ENCODE data around the gene DPH7. TPM values are rescaled to one million over a fixed set of nuclear protein-coding genes. Genes with fewer than 3 reads are reported as not detected.
A peak's percentile ranks its signal among the peaks of the same experiment; 100 is the strongest.

Gene DPH7
- total RNA-seq, 1 donor from 2014 or later: 13.0 TPM

GRCh38 chr9:137615387-137615871 is 36.7 kb upstream of the DPH7 start:
- H3K27ac ChIP-seq (ENCODE audit: low read depth, low read length): no peak overlapping the region
- H3K9ac ChIP-seq (ENCODE audit: low read depth in 1 of 3, low read length in 3 of 3): peak overlapping the region in 1 of 3 donors; percentile 4
- H3K9me3 ChIP-seq (ENCODE audit: control insufficient read depth in 3 of 3, low read length in 3 of 3): no peaks in the 10 kb centered on the region
- H3K27me3 ChIP-seq (ENCODE audit: control insufficient read depth in 3 of 3, insufficient read depth in 3 of 3, low read length in 3 of 3): no peaks in the 10 kb centered on the region
- H3K4me1 ChIP-seq (ENCODE audit: control insufficient read depth in 3 of 3, insufficient read depth in 3 of 3, low read length in 3 of 3): peaks cover 26 to 48% (median 38%) of the 10 kb centered on the region in 3 donors
- peaks cover 18 to 29% (median 22%) of the 10 kb centered on the region in 3 donors for H3K36me3 ChIP-seq (ENCODE audit: control insufficient read depth in 3 of 3, insufficient read depth in 3 of 3, low read length in 3 of 3)
- no peak overlapping the region for H3K4me3 ChIP-seq (ENCODE audit: low read length in 3 of 3)

- Histone ChIP-seq H3K9ac (ENCODE audit: low read depth in 1 of 3, low read length in 3 of 3) (no peak overlapping the region), H3K4me1 (ENCODE audit: control insufficient read depth in 3 of 3, insufficient read depth in 3 of 3, low read length in 3 of 3) (peaks cover 20 to 46% (median 32%) of the 10 kb centered on the region in 3 donors), H3K27ac (ENCODE audit: low read depth, low read length) (no peak overlapping the region), H3K36me3 (ENCODE audit: control insufficient read depth in 3 of 3, insufficient read depth in 3 of 3, low read length in 3 of 3) (peaks cover 18 to 29% (median 22%) of the 10 kb centered on the region in 3 donors), H3K27me3 (ENCODE audit: control insufficient read depth in 3 of 3, insufficient read depth in 3 of 3, low read length in 3 of 3) (no peaks in the 10 kb centered on the region), H3K4me3 (ENCODE audit: low read length in 3 of 3) (no peak overlapping the region), H3K9me3 (ENCODE audit: control insufficient read depth in 3 of 3, low read length in 3 of 3) (no peaks in the 10 kb centered on the region)
These were observed 36.1 kb upstream of the DPH7 start for GRCh38 chr9:137614631-137615386.

- H3K4me1 ChIP-seq (ENCODE audit: control insufficient read depth in 3 of 3, insufficient read depth in 3 of 3, low read length in 3 of 3): peaks cover 15 to 40% (median 30%) of the 10 kb centered on the region in 3 donors
- H3K36me3 ChIP-seq (ENCODE audit: control insufficient read depth in 3 of 3, insufficient read depth in 3 of 3, low read length in 3 of 3): peaks cover 18 to 29% (median 22%) of the 10 kb centered on the region in 3 donors
- H3K27me3 ChIP-seq (ENCODE audit: control insufficient read depth in 3 of 3, insufficient read depth in 3 of 3, low read length in 3 of 3): no peaks in the 10 kb centered on the region
These were observed 35.2 kb upstream of the DPH7 start for GRCh38 chr9:137613738-137614523.

GRCh38 chr9:137613259-137613658 is 34.5 kb upstream of the DPH7 start:
- peaks cover 22 to 29% (median 22%) of the 10 kb centered on the region in 3 donors for H3K36me3 ChIP-seq (ENCODE audit: control insufficient read depth in 3 of 3, insufficient read depth in 3 of 3, low read length in 3 of 3)
- H3K4me3 ChIP-seq (ENCODE audit: low read length in 3 of 3): no peak overlapping the region
- no peak overlapping the region for H3K9ac ChIP-seq (ENCODE audit: low read depth in 1 of 3, low read length in 3 of 3)
- H3K27ac ChIP-seq (ENCODE audit: low read depth, low read length): no peak overlapping the region
- no peaks in the 10 kb centered on the region for H3K9me3 ChIP-seq (ENCODE audit: control insufficient read depth in 3 of 3, low read length in 3 of 3)
- no peaks in the 10 kb centered on the region for H3K27me3 ChIP-seq (ENCODE audit: control insufficient read depth in 3 of 3, insufficient read depth in 3 of 3, low read length in 3 of 3)
- peaks cover 15 to 43% (median 28%) of the 10 kb centered on the region in 3 donors for H3K4me1 ChIP-seq (ENCODE audit: control insufficient read depth in 3 of 3, insufficient read depth in 3 of 3, low read length in 3 of 3)

More at GRCh38 chr9:137613738-137614523, 35.2 kb upstream of the DPH7 start:
- Histone ChIP-seq H3K27ac (ENCODE audit: low read depth, low read length) (no peak overlapping the region), H3K9ac (ENCODE audit: low read depth in 1 of 3, low read length in 3 of 3) (no peak overlapping the region), H3K4me3 (ENCODE audit: low read length in 3 of 3) (no peak overlapping the region), H3K9me3 (ENCODE audit: control insufficient read depth in 3 of 3, low read length in 3 of 3) (no peaks in the 10 kb centered on the region)

GRCh38 chr9:137612741-137613142 is 34.0 kb upstream of the DPH7 start:
- peaks cover 22 to 29% (median 22%) of the 10 kb centered on the region in 3 donors for H3K36me3 ChIP-seq (ENCODE audit: control insufficient read depth in 3 of 3, insufficient read depth in 3 of 3, low read length in 3 of 3)

GRCh38 chr9:137611623-137612609 is 33.2 kb upstream of the DPH7 start:
- Histone ChIP-seq H3K36me3 (ENCODE audit: control insufficient read depth in 3 of 3, insufficient read depth in 3 of 3, low read length in 3 of 3) (peaks cover 22 to 29% (median 22%) of the 10 kb centered on the region in 3 donors), H3K9ac (ENCODE audit: low read depth in 1 of 3, low read length in 3 of 3) (peak overlapping the region in 2 of 3 donors; percentile 40 to 57), H3K27me3 (ENCODE audit: control insufficient read depth in 3 of 3, insufficient read depth in 3 of 3, low read length in 3 of 3) (no peaks in the 10 kb centered on the region), H3K4me3 (ENCODE audit: low read length in 3 of 3) (no peak overlapping the region), H3K4me1 (ENCODE audit: control insufficient read depth in 3 of 3, insufficient read depth in 3 of 3, low read length in 3 of 3) (peaks cover 12 to 39% (median 24%) of the 10 kb centered on the region in 3 donors), H3K27ac (ENCODE audit: low read depth, low read length) (no peak overlapping the region), H3K9me3 (ENCODE audit: control insufficient read depth in 3 of 3, low read length in 3 of 3) (no peaks in the 10 kb centered on the region)

More at GRCh38 chr9:137612741-137613142, 34.0 kb upstream of the DPH7 start:
- no peaks in the 10 kb centered on the region for H3K27me3 ChIP-seq (ENCODE audit: control insufficient read depth in 3 of 3, insufficient read depth in 3 of 3, low read length in 3 of 3)
- no peaks in the 10 kb centered on the region for H3K9me3 ChIP-seq (ENCODE audit: control insufficient read depth in 3 of 3, low read length in 3 of 3)
- no peak overlapping the region for H3K9ac ChIP-seq (ENCODE audit: low read depth in 1 of 3, low read length in 3 of 3)
- H3K4me1 ChIP-seq (ENCODE audit: control insufficient read depth in 3 of 3, insufficient read depth in 3 of 3, low read length in 3 of 3): peaks cover 11 to 39% (median 23%) of the 10 kb centered on the region in 3 donors
- H3K4me3 ChIP-seq (ENCODE audit: low read length in 3 of 3): no peak overlapping the region
- H3K27ac ChIP-seq (ENCODE audit: low read depth, low read length): no peak overlapping the region

GRCh38 chr9:137610944-137611343 is 32.2 kb upstream of the DPH7 start:
- Histone ChIP-seq H3K27me3 (ENCODE audit: control insufficient read depth in 3 of 3, insufficient read depth in 3 of 3, low read length in 3 of 3) (no peaks in the 10 kb centered on the region), H3K4me1 (ENCODE audit: control insufficient read depth in 3 of 3, insufficient read depth in 3 of 3, low read length in 3 of 3) (peaks cover 20 to 42% (median 28%) of the 10 kb centered on the region in 3 donors), H3K9me3 (ENCODE audit: control insufficient read depth in 3 of 3, low read length in 3 of 3) (no peaks in the 10 kb centered on the region), H3K4me3 (ENCODE audit: low read length in 3 of 3) (no peak overlapping the region), H3K36me3 (ENCODE audit: control insufficient read depth in 3 of 3, insufficient read depth in 3 of 3, low read length in 3 of 3) (peaks cover 16 to 22% (median 17%) of the 10 kb centered on the region in 3 donors), H3K27ac (ENCODE audit: low read depth, low read length) (no peak overlapping the region), H3K9ac (ENCODE audit: low read depth in 1 of 3, low read length in 3 of 3) (peak overlapping the region in 1 of 3 donors; percentile 40)

- no peak overlapping the region for H3K27ac ChIP-seq (ENCODE audit: low read depth, low read length)
- peaks cover 0 to 3% (median 0%) of the 10 kb centered on the region in 3 donors for H3K36me3 ChIP-seq (ENCODE audit: control insufficient read depth in 3 of 3, insufficient read depth in 3 of 3, low read length in 3 of 3)
- peaks cover 20 to 41% (median 28%) of the 10 kb centered on the region in 3 donors for H3K4me1 ChIP-seq (ENCODE audit: control insufficient read depth in 3 of 3, insufficient read depth in 3 of 3, low read length in 3 of 3)
- peak overlapping the region; percentile 54 to 87 (median 70) for H3K9ac ChIP-seq (ENCODE audit: low read depth in 1 of 3, low read length in 3 of 3)
- no peaks in the 10 kb centered on the region for H3K9me3 ChIP-seq (ENCODE audit: control insufficient read depth in 3 of 3, low read length in 3 of 3)
- peak overlapping the region in 2 of 3 donors; percentile 76 to 79 for H3K4me3 ChIP-seq (ENCODE audit: low read length in 3 of 3)
- no peaks in the 10 kb centered on the region for H3K27me3 ChIP-seq (ENCODE audit: control insufficient read depth in 3 of 3, insufficient read depth in 3 of 3, low read length in 3 of 3)
These were observed 28.6 kb upstream of the DPH7 start for GRCh38 chr9:137607141-137607857.
